OCI-M1 (cell line): ENCODE data around the gene AATF.

Source experiments
- DNase-seq: peaks from one replicate; lab custom pipeline; 2025; lab: John Stamatoyannopoulos, UW

AATF gene

GRCh38 chr17:36930583-36930900 is 18.2 kb upstream of the AATF start:
- DNase-seq, result no peak

GRCh38 chr17:36931096-36931696 is 17.6 kb upstream of the AATF start:
- DNase-seq, result no peak

GRCh38 chr17:36931697-36932382 is 16.9 kb upstream of the AATF start:
- DNase-seq, result no peak

- DNase-seq, result no peak
These were observed 16.4 kb upstream of the AATF start for GRCh38 chr17:36932383-36932693.

- no peak for DNase-seq
These were observed 15.9 kb upstream of the AATF start for GRCh38 chr17:36932694-36933511.

GRCh38 chr17:36933512-36934143 is 15.1 kb upstream of the AATF start:
- no peak for DNase-seq

GRCh38 chr17:36934144-36934691 is 14.5 kb upstream of the AATF start:
- no peak for DNase-seq

GRCh38 chr17:36934692-36935630 is 13.8 kb upstream of the AATF start:
- no peak for DNase-seq

- no peak for DNase-seq
These were observed 12.9 kb upstream of the AATF start for GRCh38 chr17:36935671-36936454.

- no peak for DNase-seq
These were observed 12.2 kb upstream of the AATF start for GRCh38 chr17:36936455-36937000.

- DNase-seq, result no peak
These were observed 11.5 kb upstream of the AATF start, which contains the start of gene LHX1 for GRCh38 chr17:36937001-36937958. Gene LHX1, plus strand, starts transcription at chr17:36937475. Its CDS starts 723 bp downstream, at chr17:36938198.

- no peak for DNase-seq
These were observed 10.7 kb upstream of the AATF start for GRCh38 chr17:36937959-36938565.

- no peak for DNase-seq
These were observed 10.1 kb upstream of the AATF start for GRCh38 chr17:36938566-36939051.

- DNase-seq, result no peak
These were observed 9.5 kb upstream of the AATF start for GRCh38 chr17:36939052-36939801.

GRCh38 chr17:36939802-36940312 is 8.9 kb upstream of the AATF start:
- no peak for DNase-seq

GRCh38 chr17:36940313-36941264 is 8.2 kb upstream of the AATF start:
- no peak for DNase-seq
